Endothelial cell of umbilical vein (primary cell): ENCODE results near the gene MYO1C.

Source experiments
- EZH2 ChIP-seq: IDR thresholded peaks from 2 replicates; pipeline ENCODE4 v1.6.1; 2012; ENCODE audit warnings: borderline replicate concordance, low read depth, mild to moderate bottlenecking, moderate library complexity, low read length, inconsistent platforms; ENCODE audit not compliant: severe bottlenecking
- JUN ChIP-seq: IDR thresholded peaks from 2 replicates; pipeline ENCODE4 v1.6.1; 2011; ENCODE audit warnings: borderline replicate concordance, low read depth; ENCODE audit not compliant: insufficient read length, insufficient read depth
- MYC ChIP-seq: IDR thresholded peaks from one replicate; pipeline ENCODE4 v1.6.1; 2011; ENCODE audit warnings: mild to moderate bottlenecking, low read depth, low read length

DNA sequence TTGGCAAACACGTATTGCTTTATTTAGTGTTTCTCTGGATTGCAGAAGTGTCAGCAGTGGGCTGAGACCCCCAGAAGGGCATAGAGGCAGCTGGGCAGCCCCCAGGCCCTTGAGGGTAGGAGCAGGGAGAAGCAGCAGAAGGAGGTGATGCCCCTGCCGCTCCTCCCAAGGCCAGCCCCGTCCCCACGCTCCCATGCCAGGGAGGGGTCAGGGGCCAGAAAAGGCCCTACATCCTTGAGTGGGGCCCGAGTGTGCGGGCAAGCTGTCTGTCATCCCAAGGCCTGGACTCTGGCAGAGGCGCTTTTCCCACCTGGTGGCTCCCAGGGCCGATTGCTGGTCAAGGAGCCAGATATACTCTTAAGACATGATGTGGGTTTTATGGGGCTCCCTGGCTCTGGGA, 28.3 kb downstream of the MYO1C start:
- no peak for TF ChIP-seq MYC
- no peak for TF ChIP-seq JUN
- no peak for TF ChIP-seq EZH2
